IMR-90 (cell line): ENCODE measurements around the gene ABCA3.

Experiments
- CEBPB ChIP-seq: IDR thresholded peaks from 2 replicates; pipeline ENCODE4 v1.6.1; 2012; ENCODE audit warnings: low read depth, low read length, improper control_type of control experiment
- FOS ChIP-seq: fragments of 150-350 bp; IDR thresholded peaks from 2 replicates; pipeline ENCODE4 v1.6.1; 2016; ENCODE audit warnings: low read depth, low read length
- MAFK ChIP-seq: IDR thresholded peaks from 2 replicates; pipeline ENCODE4 v1.6.1; 2012; ENCODE audit warnings: low read depth, low read length, improper control_type of control experiment
- MAZ ChIP-seq: IDR thresholded peaks from 2 replicates; pipeline ENCODE4 v1.6.1; 2012; ENCODE audit warnings: low read depth, mild to moderate bottlenecking, low read length, improper control_type of control experiment, moderate library complexity, borderline replicate concordance
- POLR2A ChIP-seq: IDR thresholded peaks from 2 replicates; pipeline ENCODE4 v1.6.1; 2012; ENCODE audit warnings: mild to moderate bottlenecking, low read depth, low read length
- RAD21 ChIP-seq: IDR thresholded peaks from 2 replicates; pipeline ENCODE4 v1.6.1; 2012; ENCODE audit warnings: low read length, improper control_type of control experiment
- SMC3 ChIP-seq: fragments of 150-350 bp; IDR thresholded peaks from 2 replicates; pipeline ENCODE4 v1.6.1; 2016; ENCODE audit warnings: low read depth, mild to moderate bottlenecking, antibody characterized with exemption, low read length, moderate library complexity
- TF ChIP-seq, protein P1 (sequence below): conservative IDR thresholded peaks from 2 replicates; pipeline ENCODE4 v1.5.1; 2012; ENCODE audit warnings: mild to moderate bottlenecking, low read depth, low read length, improper control_type of control experiment

DNA sequence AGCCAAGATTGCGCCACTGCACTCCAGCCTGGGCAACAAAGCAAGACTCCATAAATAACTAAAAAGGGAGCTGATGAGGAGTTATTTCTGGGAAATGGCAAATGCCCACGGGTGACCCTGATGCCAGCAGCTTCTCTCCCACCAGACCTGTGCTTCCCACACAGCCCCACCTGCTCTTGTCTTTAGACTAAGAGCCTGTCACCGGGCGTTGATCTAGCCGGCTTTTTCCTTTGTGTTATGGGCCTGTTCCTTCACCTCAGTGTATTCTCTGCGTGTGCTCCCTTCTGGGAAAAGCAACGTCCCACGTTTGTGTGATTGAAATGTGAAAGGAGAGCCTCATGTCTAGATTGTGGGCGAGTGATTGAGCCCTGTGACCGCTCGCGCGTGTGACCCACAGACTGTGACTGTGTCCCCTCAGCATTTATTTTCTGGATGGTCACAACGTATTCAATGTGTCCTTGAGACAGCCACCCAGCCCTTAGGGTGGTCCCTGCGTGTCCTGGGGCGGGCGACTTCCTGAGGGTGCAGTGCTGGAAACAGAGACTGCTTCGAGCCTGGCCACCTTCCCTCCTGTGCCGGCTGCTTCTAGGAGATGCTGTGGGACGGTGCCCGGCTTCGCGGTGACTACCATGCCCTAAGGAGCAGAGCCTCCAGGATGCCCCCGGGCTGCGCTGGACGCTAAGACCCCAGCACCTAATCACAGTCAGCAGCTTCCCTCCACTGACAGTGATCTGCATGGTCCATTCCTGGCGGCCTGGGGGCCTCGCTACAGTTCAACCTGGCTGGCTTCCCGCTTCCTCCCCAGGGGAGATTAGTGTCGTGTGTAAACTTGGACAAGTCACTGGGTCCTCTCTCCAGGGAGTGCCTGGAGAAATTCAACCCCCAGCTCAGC is 64.8 kb downstream of the ABCA3 start:
- TF ChIP-seq RAD21 (no peak), MAZ (no peak), CEBPB (no peak), POLR2A (no peak), MAFK (no peak), SMC3 (no peak), FOS (no peak)
- TF ChIP-seq, protein P1, sequence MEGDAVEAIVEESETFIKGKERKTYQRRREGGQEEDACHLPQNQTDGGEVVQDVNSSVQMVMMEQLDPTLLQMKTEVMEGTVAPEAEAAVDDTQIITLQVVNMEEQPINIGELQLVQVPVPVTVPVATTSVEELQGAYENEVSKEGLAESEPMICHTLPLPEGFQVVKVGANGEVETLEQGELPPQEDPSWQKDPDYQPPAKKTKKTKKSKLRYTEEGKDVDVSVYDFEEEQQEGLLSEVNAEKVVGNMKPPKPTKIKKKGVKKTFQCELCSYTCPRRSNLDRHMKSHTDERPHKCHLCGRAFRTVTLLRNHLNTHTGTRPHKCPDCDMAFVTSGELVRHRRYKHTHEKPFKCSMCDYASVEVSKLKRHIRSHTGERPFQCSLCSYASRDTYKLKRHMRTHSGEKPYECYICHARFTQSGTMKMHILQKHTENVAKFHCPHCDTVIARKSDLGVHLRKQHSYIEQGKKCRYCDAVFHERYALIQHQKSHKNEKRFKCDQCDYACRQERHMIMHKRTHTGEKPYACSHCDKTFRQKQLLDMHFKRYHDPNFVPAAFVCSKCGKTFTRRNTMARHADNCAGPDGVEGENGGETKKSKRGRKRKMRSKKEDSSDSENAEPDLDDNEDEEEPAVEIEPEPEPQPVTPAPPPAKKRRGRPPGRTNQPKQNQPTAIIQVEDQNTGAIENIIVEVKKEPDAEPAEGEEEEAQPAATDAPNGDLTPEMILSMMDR: no peak
